Breast epithelium (tissue), 3 donors: ENCODE data around the gene TFPI.

Experiments
- POLR2A ChIP-seq: fragments of 450-650 bp; IDR thresholded peaks from one replicate; pipeline ENCODE4 v1.6.1; 2016; ENCODE audit warnings: antibody characterized with exemption, mild to moderate bottlenecking, moderate library complexity
- TF ChIP-seq, protein P1 (sequence below), 3 donors: fragments of 450-650 bp; IDR thresholded peaks; one replicate each; pipeline ENCODE4 v1.5.1; 2016 to 2017; ENCODE audit warnings: antibody characterized with exemption in 3 of 3, mild to moderate bottlenecking in 3 of 3, moderate library complexity in 3 of 3

DNA sequence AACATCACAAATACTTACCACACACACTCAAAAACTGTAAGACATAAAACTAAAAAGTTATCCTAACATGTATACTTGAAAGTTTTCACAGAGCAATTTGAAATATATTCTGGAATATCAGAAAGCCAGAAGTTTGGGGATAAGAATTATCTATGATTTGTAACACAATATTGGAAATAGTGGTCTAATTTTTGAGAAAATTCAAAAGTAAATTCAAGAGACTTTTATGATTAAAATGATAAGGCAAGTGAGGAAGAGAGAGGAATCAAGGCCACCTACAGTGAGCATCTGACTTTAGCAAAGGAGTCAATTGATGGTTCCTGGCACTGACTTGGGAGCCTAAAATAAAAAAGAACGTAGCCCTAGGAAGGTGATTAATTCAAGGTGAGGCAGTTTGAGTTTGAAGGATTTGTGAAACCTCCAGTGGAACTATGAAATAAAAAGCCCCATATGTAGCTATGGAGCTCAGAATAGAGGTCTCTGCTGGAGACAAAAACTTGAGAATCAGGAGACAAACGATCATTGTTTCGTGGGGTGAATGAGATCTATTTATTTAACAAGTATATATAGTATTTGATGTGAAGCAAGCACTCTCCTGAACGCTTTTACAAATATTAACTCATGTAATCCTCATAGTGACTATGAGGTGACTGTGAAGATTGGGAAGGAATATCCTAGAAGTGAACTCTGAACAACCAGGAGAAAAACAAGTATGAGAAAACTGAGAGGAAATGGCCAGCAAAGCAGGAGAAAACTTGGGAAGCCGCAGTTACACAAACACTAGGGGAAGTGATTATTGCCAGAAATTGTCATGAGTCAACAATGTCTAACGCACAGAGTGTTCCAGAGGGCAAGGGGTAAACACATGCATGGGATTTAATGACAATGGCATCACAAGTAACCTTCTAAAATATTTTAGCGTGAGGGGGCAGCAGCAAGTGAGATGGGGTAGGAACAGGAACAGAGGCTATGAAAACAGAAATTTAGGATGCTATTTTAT is 12.8 kb downstream of the TFPI start:
- TF ChIP-seq, protein P1, sequence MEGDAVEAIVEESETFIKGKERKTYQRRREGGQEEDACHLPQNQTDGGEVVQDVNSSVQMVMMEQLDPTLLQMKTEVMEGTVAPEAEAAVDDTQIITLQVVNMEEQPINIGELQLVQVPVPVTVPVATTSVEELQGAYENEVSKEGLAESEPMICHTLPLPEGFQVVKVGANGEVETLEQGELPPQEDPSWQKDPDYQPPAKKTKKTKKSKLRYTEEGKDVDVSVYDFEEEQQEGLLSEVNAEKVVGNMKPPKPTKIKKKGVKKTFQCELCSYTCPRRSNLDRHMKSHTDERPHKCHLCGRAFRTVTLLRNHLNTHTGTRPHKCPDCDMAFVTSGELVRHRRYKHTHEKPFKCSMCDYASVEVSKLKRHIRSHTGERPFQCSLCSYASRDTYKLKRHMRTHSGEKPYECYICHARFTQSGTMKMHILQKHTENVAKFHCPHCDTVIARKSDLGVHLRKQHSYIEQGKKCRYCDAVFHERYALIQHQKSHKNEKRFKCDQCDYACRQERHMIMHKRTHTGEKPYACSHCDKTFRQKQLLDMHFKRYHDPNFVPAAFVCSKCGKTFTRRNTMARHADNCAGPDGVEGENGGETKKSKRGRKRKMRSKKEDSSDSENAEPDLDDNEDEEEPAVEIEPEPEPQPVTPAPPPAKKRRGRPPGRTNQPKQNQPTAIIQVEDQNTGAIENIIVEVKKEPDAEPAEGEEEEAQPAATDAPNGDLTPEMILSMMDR (IDR thresholded peaks at IDR 0.05), result no peak
- TF ChIP-seq POLR2A, result no peak
